HG03060 (cell line): ENCODE data around the gene SERPINB12.

Experiments used
- ATAC-seq: cut with Tn5 transposase; IDR thresholded peaks from one replicate; pipeline ENCODE4 v1.9.1; 2021; ENCODE audit warnings: low read depth, moderate number of reproducible peaks; ENCODE audit not compliant: unreplicated experiment

The SERPINB12 gene

GRCh38 chr18:63542069-63542468 lies at the start of gene SERPINB12:
TSS of gene SERPINB12 (plus strand) at chr18:63542369. CDS start at chr18:63556160, 13,791 bp downstream.
- ATAC-seq: no peak

- no peak for ATAC-seq
Measured at GRCh38 chr18:63492851-63493250, 49.3 kb upstream of the SERPINB12 start.

- no peak for ATAC-seq
Measured at GRCh38 chr18:63495675-63496074, 46.5 kb upstream of the SERPINB12 start.

- no peak for ATAC-seq
Measured at GRCh38 chr18:63505566-63506335, 36.4 kb upstream of the SERPINB12 start.

GRCh38 chr18:63506336-63506646 lies 35.9 kb upstream of the SERPINB12 start:
- ATAC-seq: no peak

- no peak for ATAC-seq
Measured at GRCh38 chr18:63508596-63508995, 33.6 kb upstream of the SERPINB12 start.

- no peak for ATAC-seq
Measured at GRCh38 chr18:63511285-63511684, 30.9 kb upstream of the SERPINB12 start.

- ATAC-seq: no peak
Measured at GRCh38 chr18:63514326-63514725, 27.8 kb upstream of the SERPINB12 start.

GRCh38 chr18:63514888-63515678 lies 27.1 kb upstream of the SERPINB12 start:
- no peak for ATAC-seq

- ATAC-seq: no peak
Measured at GRCh38 chr18:63515801-63516200, 26.4 kb upstream of the SERPINB12 start.

GRCh38 chr18:63518178-63519012 lies 23.8 kb upstream of the SERPINB12 start:
- peak; percentile 91 for ATAC-seq

- no peak for ATAC-seq
Measured at GRCh38 chr18:63520053-63520685, 22.0 kb upstream of the SERPINB12 start.

- no peak for ATAC-seq
Measured at GRCh38 chr18:63523660-63524059, 18.5 kb upstream of the SERPINB12 start.

- ATAC-seq: no peak
Measured at GRCh38 chr18:63527251-63527650, 14.9 kb upstream of the SERPINB12 start.

- no peak for ATAC-seq
Measured at GRCh38 chr18:63528863-63529492, 13.2 kb upstream of the SERPINB12 start.

GRCh38 chr18:63532471-63532870 lies 9.7 kb upstream of the SERPINB12 start:
- ATAC-seq: no peak

- ATAC-seq: no peak
Measured at GRCh38 chr18:63534615-63535014, 7.6 kb upstream of the SERPINB12 start.

GRCh38 chr18:63539904-63540510 lies 2.2 kb upstream of the SERPINB12 start:
- no peak for ATAC-seq

GRCh38 chr18:63544017-63544416 lies 1.8 kb downstream of the SERPINB12 start:
- ATAC-seq: no peak

- no peak for ATAC-seq
Measured at GRCh38 chr18:63545000-63545399, 2.8 kb downstream of the SERPINB12 start.
